ENCODE measurements around the gene SYNJ2. TPM values are rescaled to one million over a fixed set of nuclear protein-coding genes. Genes with fewer than 3 reads are reported as not detected.

The SYNJ2 gene
- total and polyA plus RNA-seq, 5 donors from 2014 or later = 6.4 to 46.3 (median 10.3) TPM

GRCh38 chr6:157961153-157961831 is 20.4 kb upstream of the SYNJ2 start:
- peaks cover 13% of the 10 kb centered on the region for H3K27me3 Mint-ChIP-seq
- no peak overlapping the region for H3K4me3 Mint-ChIP-seq
- no peak overlapping the region for H3K4me3 ChIP-seq (ENCODE audit: low read depth, low read length)
- H3K9me3 Mint-ChIP-seq = peaks cover 0 to 24% (median 7%) of the 10 kb centered on the region in 7 donors
- no peak overlapping the region for H3K27ac Mint-ChIP-seq
- no peak overlapping the region for H3K27ac ChIP-seq (ENCODE audit: insufficient read depth, low read length, poor library complexity, severe bottlenecking)
- no peak for ATAC-seq (ENCODE audit: low read depth in 2 of 2)
- no peaks in the 10 kb centered on the region for H3K36me3 Mint-ChIP-seq
- H3K4me1 Mint-ChIP-seq = peaks cover 5 to 20% (median 12%) of the 10 kb centered on the region in 4 donors
- H3K36me3 ChIP-seq (ENCODE audit: control insufficient read depth, insufficient read depth, low read length) = no peaks in the 10 kb centered on the region
- peaks cover 14 to 25% of the 10 kb centered on the region in 2 experiments for H3K9me3 ChIP-seq (ENCODE audit: control insufficient read depth in 2 of 2, low read length in 2 of 2)
- H3K4me1 ChIP-seq (ENCODE audit: control insufficient read depth, insufficient read depth, low read length, poor library complexity, severe bottlenecking) = peaks cover 8% of the 10 kb centered on the region
- no peaks in the 10 kb centered on the region for H3K27me3 ChIP-seq (ENCODE audit: control insufficient read depth, insufficient read depth, low read length)
- no peak for DNase-seq

DNA sequence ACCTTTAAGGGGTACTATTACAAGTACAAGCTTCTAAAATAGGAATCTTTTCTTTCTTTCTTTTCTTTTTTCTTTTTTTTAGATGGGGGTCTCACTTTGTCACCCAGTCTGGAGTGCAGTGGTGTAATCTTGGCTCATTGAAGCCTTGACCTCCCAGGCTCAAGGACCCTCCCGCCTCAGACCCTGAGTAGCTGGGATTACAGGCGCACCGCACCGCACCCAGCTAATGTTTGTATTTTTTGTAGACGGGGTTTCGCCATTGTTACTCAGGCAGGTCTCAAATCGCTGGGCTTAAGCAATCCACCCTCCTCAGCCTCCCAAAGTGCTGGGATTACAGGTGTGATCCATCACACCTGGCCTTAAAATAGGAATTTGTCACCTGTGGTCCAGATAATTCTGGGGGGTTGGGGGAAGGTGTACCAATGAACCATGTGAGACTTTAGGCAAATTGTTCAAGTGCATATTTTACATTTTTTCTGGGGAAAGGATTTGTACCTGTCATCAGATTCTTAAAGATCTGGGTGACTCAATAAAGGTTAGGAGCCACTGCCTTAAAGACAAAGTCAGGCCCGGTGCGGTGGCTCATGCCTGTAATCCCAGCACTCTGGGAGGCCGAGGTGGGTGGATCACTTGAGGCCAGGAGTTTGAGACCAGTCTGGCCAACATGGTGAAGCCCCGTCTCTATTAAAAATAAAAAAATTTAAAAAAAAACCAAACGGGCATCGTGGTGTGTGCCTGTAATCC is 19.7 kb upstream of the SYNJ2 start:
- Histone ChIP-seq H3K27me3 (ENCODE audit: control insufficient read depth, insufficient read depth, low read length) (no peaks in the 10 kb centered on the region), H3K4me1 (ENCODE audit: control insufficient read depth, insufficient read depth, low read length, poor library complexity, severe bottlenecking) (peaks cover 8% of the 10 kb centered on the region), H3K27ac (ENCODE audit: insufficient read depth, low read length, poor library complexity, severe bottlenecking) (no peak overlapping the region), H3K9me3 (ENCODE audit: control insufficient read depth in 2 of 2, low read length in 2 of 2) (peaks cover 14 to 25% of the 10 kb centered on the region in 2 experiments), H3K36me3 (ENCODE audit: control insufficient read depth, insufficient read depth, low read length) (no peaks in the 10 kb centered on the region), H3K4me3 (ENCODE audit: low read depth, low read length) (no peak overlapping the region)
- peaks cover 0 to 24% (median 7%) of the 10 kb centered on the region in 7 donors for H3K9me3 Mint-ChIP-seq
- H3K4me3 Mint-ChIP-seq = peak overlapping the region in 2 of 4 donors; percentile 8 to 69
- peak overlapping the region in 2 of 3 donors; percentile 72 to 76 for H3K27ac Mint-ChIP-seq
- DNase-seq (no peak), ATAC-seq (ENCODE audit: low read depth in 2 of 2) (no peak)
- no peaks in the 10 kb centered on the region for H3K36me3 Mint-ChIP-seq
- peaks cover 13% of the 10 kb centered on the region for H3K27me3 Mint-ChIP-seq
- H3K4me1 Mint-ChIP-seq = peaks cover 5 to 20% (median 12%) of the 10 kb centered on the region in 4 donors

DNA sequence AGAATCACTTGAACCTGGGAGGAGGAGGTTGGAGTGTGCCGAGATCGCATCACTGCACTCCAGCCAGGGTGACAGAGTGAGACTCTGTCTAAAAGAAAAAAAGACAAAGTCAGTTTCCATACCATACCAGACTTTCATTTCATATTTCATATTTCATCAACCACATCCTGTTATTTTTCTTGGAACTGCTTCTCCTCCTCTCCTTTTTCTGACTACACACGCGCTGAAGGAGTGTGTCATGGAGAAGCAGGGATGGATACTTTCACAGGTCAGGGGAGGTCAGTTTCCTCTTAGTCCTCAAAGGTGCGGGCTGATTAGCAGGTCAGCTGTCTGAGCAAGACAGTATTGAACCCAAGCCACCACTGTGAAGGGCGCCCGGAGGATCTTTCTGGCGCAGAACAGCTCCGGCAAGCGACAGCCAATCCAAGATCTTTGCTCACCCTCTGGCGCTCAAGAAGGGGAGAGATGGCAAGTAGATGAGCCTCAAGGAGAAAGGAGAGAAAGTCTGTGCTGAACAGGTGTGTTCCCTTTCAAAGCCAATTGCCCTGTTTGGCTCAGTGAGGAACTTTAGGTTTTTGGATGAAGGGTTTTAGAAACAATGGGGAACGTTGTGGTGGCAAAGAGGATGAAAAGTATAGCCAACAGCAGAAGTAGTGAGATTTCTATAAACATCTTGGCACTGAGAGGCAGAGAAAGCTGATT is 18.9 kb upstream of the SYNJ2 start:
- H3K4me3 Mint-ChIP-seq = peak overlapping the region; percentile 42 to 69 (median 60)
- H3K9me3 Mint-ChIP-seq = peaks cover 0 to 24% (median 7%) of the 10 kb centered on the region in 7 donors
- peak; percentile 53 to 60 for ATAC-seq (ENCODE audit: low read depth in 2 of 2)
- peaks cover 14 to 22% of the 10 kb centered on the region in 2 experiments for H3K9me3 ChIP-seq (ENCODE audit: control insufficient read depth in 2 of 2, low read length in 2 of 2)
- DNase-seq = peak in 1 of 3 donors; percentile 75
- no peak overlapping the region for H3K27ac ChIP-seq (ENCODE audit: insufficient read depth, low read length, poor library complexity, severe bottlenecking)
- H3K4me3 ChIP-seq (ENCODE audit: low read depth, low read length) = no peak overlapping the region
- H3K27me3 Mint-ChIP-seq = peaks cover 13% of the 10 kb centered on the region
- H3K4me1 ChIP-seq (ENCODE audit: control insufficient read depth, insufficient read depth, low read length, poor library complexity, severe bottlenecking) = peaks cover 8% of the 10 kb centered on the region
- H3K36me3 Mint-ChIP-seq = no peaks in the 10 kb centered on the region
- H3K4me1 Mint-ChIP-seq = peaks cover 5 to 20% (median 12%) of the 10 kb centered on the region in 4 donors
- H3K27ac Mint-ChIP-seq = peak overlapping the region; percentile 5 to 76 (median 72)
- no peaks in the 10 kb centered on the region for H3K36me3 ChIP-seq (ENCODE audit: control insufficient read depth, insufficient read depth, low read length)
- no peaks in the 10 kb centered on the region for H3K27me3 ChIP-seq (ENCODE audit: control insufficient read depth, insufficient read depth, low read length)

DNA sequence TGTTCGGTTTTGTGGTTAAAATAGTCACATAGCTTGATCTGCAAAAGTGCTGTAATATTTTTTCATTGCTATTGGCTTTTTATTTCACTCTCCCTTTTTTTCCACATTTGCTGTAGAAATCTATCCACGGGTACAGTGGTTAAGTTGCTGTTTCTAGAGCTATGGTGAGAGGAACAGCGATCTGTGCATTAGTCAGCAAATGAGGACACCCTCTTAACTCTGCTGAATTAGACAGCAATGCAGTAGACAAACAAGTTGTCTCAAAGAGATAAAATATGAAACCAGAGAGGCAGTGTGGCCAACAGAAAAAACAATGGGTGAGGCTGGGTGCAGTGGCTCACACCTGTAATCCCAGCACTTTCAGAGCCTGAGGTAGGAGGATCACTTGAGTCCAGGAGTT is 17.6 kb upstream of the SYNJ2 start:
- peaks cover 8% of the 10 kb centered on the region for H3K4me1 ChIP-seq (ENCODE audit: control insufficient read depth, insufficient read depth, low read length, poor library complexity, severe bottlenecking)
- peaks cover 4 to 9% of the 10 kb centered on the region in 2 experiments for H3K9me3 ChIP-seq (ENCODE audit: control insufficient read depth in 2 of 2, low read length in 2 of 2)
- no peak overlapping the region for H3K27ac ChIP-seq (ENCODE audit: insufficient read depth, low read length, poor library complexity, severe bottlenecking)
- no peak overlapping the region for H3K4me3 Mint-ChIP-seq
- ATAC-seq (ENCODE audit: low read depth in 2 of 2) (no peak), DNase-seq (peak in 1 of 3 donors; percentile 47)
- peaks cover 13% of the 10 kb centered on the region for H3K27me3 Mint-ChIP-seq
- peaks cover 0 to 12% (median 3%) of the 10 kb centered on the region in 7 donors for H3K9me3 Mint-ChIP-seq
- H3K4me1 Mint-ChIP-seq = peaks cover 5 to 20% (median 12%) of the 10 kb centered on the region in 4 donors
- H3K4me3 ChIP-seq (ENCODE audit: low read depth, low read length) = no peak overlapping the region
- peak overlapping the region in 1 of 3 donors; percentile 32 for H3K27ac Mint-ChIP-seq
- H3K36me3 ChIP-seq (ENCODE audit: control insufficient read depth, insufficient read depth, low read length) = no peaks in the 10 kb centered on the region
- no peaks in the 10 kb centered on the region for H3K27me3 ChIP-seq (ENCODE audit: control insufficient read depth, insufficient read depth, low read length)
- H3K36me3 Mint-ChIP-seq = no peaks in the 10 kb centered on the region

DNA sequence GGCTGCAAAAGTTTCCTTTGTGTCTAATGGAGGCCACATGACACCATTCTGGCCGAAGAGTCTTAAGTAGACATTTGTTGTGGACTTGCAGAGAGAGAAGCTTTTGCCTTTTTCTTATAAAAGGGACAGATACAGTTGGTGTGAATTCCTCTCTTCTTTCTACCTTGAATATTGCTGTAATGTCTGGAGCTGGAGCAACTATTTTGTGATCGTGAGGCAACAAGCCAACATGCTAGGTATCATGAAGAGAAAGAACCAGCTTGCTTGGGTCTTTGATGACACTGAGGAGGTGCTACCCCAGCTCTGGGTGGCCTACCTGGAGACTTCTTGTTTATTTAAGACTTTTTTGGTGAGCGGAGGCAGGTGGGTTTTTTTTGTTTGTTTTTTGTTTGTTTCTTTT is 16.3 kb upstream of the SYNJ2 start:
- Mint-ChIP-seq H3K27me3 (peaks cover 9% of the 10 kb centered on the region), H3K4me3 (no peak overlapping the region), H3K36me3 (no peaks in the 10 kb centered on the region), H3K4me1 (peaks cover 5 to 20% (median 12%) of the 10 kb centered on the region in 4 donors), H3K27ac (no peak overlapping the region), H3K9me3 (peaks cover 0 to 5% (median 0%) of the 10 kb centered on the region in 7 donors)
- H3K4me1 ChIP-seq (ENCODE audit: control insufficient read depth, insufficient read depth, low read length, poor library complexity, severe bottlenecking) = peaks cover 8% of the 10 kb centered on the region
- H3K27me3 ChIP-seq (ENCODE audit: control insufficient read depth, insufficient read depth, low read length) = no peaks in the 10 kb centered on the region
- H3K4me3 ChIP-seq (ENCODE audit: low read depth, low read length) = no peak overlapping the region
- DNase-seq = no peak
- no peaks in the 10 kb centered on the region for H3K36me3 ChIP-seq (ENCODE audit: control insufficient read depth, insufficient read depth, low read length)
- no peak overlapping the region for H3K27ac ChIP-seq (ENCODE audit: insufficient read depth, low read length, poor library complexity, severe bottlenecking)
- no peak for ATAC-seq (ENCODE audit: low read depth in 2 of 2)
- no peaks in the 10 kb centered on the region for H3K9me3 ChIP-seq (ENCODE audit: control insufficient read depth in 2 of 2, low read length in 2 of 2)

GRCh38 chr6:157966589-157966977 is 15.1 kb upstream of the SYNJ2 start:
- no peak overlapping the region for H3K4me3 ChIP-seq (ENCODE audit: low read depth, low read length)
- no peaks in the 10 kb centered on the region for H3K9me3 ChIP-seq (ENCODE audit: control insufficient read depth in 2 of 2, low read length in 2 of 2)
- H3K27ac ChIP-seq (ENCODE audit: insufficient read depth, low read length, poor library complexity, severe bottlenecking) = no peak overlapping the region
- H3K27ac Mint-ChIP-seq = no peak overlapping the region
- no peak overlapping the region for H3K4me3 Mint-ChIP-seq
- peaks cover 5 to 20% (median 8%) of the 10 kb centered on the region in 4 donors for H3K4me1 Mint-ChIP-seq
- H3K27me3 Mint-ChIP-seq = peaks cover 19% of the 10 kb centered on the region
- no peaks in the 10 kb centered on the region for H3K36me3 ChIP-seq (ENCODE audit: control insufficient read depth, insufficient read depth, low read length)
- ATAC-seq (ENCODE audit: low read depth in 2 of 2) (no peak), DNase-seq (no peak)
- peaks cover 0 to 2% (median 0%) of the 10 kb centered on the region in 7 donors for H3K9me3 Mint-ChIP-seq
- peaks cover 5% of the 10 kb centered on the region for H3K27me3 ChIP-seq (ENCODE audit: control insufficient read depth, insufficient read depth, low read length)
- H3K4me1 ChIP-seq (ENCODE audit: control insufficient read depth, insufficient read depth, low read length, poor library complexity, severe bottlenecking) = peaks cover 8% of the 10 kb centered on the region
- H3K36me3 Mint-ChIP-seq = no peaks in the 10 kb centered on the region

DNA sequence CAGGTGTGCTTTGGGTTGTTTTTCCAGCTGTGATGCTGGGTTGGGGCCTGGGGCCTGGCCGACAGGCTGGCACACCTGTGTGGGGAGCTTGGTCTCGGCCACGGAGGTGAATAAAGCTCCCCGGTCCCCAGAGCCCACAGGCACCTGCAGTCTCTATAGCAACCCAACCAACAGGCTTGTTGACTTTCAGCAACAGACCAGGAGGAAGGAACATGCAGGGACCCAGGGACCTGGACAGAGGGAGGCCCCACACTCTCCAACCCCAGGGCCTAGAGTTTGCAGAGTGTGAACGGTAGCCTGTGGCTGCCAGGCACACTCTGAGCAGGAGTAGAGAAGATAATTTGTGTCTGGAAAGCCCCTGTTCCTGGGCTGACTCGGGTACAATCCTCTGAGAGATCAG is 14.6 kb upstream of the SYNJ2 start:
- Mint-ChIP-seq H3K4me3 (no peak overlapping the region), H3K9me3 (peaks cover 0 to 2% (median 0%) of the 10 kb centered on the region in 7 donors), H3K27ac (no peak overlapping the region), H3K36me3 (no peaks in the 10 kb centered on the region), H3K27me3 (peaks cover 21% of the 10 kb centered on the region), H3K4me1 (peaks cover 5 to 18% (median 8%) of the 10 kb centered on the region in 4 donors)
- H3K27ac ChIP-seq (ENCODE audit: insufficient read depth, low read length, poor library complexity, severe bottlenecking) = no peak overlapping the region
- H3K27me3 ChIP-seq (ENCODE audit: control insufficient read depth, insufficient read depth, low read length) = peaks cover 5% of the 10 kb centered on the region
- DNase-seq (no peak), ATAC-seq (ENCODE audit: low read depth in 2 of 2) (no peak)
- H3K4me1 ChIP-seq (ENCODE audit: control insufficient read depth, insufficient read depth, low read length, poor library complexity, severe bottlenecking) = peaks cover 8% of the 10 kb centered on the region
- H3K9me3 ChIP-seq (ENCODE audit: control insufficient read depth in 2 of 2, low read length in 2 of 2) = no peaks in the 10 kb centered on the region
- H3K36me3 ChIP-seq (ENCODE audit: control insufficient read depth, insufficient read depth, low read length) = no peaks in the 10 kb centered on the region
- no peak overlapping the region for H3K4me3 ChIP-seq (ENCODE audit: low read depth, low read length)

All from CD4-positive, CD25-positive, alpha-beta regulatory T cell (primary cell).